ENCODE results near the gene PDE6D.

The PDE6D gene

DNA sequence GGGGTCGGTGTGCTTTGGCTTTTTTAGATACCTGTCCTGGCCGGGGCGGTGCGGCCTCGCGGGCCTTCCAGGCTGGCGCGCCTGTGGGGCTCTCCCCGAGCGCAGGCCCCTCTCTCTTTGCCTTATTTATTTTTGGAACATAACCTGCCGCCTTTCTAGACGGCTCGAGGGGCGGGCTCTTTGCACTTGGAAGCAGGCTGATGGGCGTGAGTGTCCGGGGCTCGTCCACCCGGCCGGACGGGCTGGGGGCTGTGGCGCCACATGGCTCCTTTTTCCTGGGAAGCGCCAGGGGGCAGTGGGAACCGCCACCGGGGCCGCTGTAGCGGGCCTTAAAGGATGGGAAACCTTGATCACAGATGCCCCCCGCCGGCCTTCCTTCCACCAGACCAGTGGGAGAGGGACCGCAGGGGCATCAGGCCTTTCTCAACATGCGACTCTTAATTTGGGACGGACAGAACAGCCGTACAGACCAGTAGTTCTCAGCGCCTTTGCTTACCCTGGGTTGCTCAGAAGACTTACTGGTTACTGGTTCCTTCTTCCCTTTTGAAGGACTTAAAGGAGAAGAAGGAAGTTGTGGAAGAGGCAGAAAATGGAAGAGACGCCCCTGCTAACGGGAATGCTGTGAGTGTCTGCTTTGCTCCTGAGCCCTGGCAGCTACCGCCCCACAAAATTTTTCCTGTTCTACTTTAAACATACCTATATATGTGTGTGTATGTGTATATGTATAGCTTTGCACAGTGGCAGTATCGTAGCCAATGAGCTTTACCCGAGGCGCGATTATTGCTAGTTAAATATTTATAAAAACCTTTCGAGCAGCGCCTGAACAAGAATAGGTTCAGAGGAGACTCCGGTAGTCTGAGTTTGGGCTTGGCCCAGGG, 70.0 kb downstream of the PDE6D start:
- no peak for DNase-seq (ENCODE audit: extremely low read depth, insufficient read length)
- peak overlapping the region; percentile 91 for H3K4me3 ChIP-seq (replicated peaks; ENCODE audit: low read depth, low read length)
- no peaks in the 10 kb centered on the region for H3K27me3 ChIP-seq (replicated peaks; ENCODE audit: control insufficient read depth, insufficient read depth, low read length)
- H3K36me3 ChIP-seq (ENCODE audit: control insufficient read depth, insufficient read depth, low read length) = peaks cover 14% of the 10 kb centered on the region
- TF ChIP-seq, protein P1, sequence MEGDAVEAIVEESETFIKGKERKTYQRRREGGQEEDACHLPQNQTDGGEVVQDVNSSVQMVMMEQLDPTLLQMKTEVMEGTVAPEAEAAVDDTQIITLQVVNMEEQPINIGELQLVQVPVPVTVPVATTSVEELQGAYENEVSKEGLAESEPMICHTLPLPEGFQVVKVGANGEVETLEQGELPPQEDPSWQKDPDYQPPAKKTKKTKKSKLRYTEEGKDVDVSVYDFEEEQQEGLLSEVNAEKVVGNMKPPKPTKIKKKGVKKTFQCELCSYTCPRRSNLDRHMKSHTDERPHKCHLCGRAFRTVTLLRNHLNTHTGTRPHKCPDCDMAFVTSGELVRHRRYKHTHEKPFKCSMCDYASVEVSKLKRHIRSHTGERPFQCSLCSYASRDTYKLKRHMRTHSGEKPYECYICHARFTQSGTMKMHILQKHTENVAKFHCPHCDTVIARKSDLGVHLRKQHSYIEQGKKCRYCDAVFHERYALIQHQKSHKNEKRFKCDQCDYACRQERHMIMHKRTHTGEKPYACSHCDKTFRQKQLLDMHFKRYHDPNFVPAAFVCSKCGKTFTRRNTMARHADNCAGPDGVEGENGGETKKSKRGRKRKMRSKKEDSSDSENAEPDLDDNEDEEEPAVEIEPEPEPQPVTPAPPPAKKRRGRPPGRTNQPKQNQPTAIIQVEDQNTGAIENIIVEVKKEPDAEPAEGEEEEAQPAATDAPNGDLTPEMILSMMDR (IDR thresholded peaks at IDR 0.05; ENCODE audit: insufficient read depth, low read length, poor library complexity, severe bottlenecking) = no peak

DNA sequence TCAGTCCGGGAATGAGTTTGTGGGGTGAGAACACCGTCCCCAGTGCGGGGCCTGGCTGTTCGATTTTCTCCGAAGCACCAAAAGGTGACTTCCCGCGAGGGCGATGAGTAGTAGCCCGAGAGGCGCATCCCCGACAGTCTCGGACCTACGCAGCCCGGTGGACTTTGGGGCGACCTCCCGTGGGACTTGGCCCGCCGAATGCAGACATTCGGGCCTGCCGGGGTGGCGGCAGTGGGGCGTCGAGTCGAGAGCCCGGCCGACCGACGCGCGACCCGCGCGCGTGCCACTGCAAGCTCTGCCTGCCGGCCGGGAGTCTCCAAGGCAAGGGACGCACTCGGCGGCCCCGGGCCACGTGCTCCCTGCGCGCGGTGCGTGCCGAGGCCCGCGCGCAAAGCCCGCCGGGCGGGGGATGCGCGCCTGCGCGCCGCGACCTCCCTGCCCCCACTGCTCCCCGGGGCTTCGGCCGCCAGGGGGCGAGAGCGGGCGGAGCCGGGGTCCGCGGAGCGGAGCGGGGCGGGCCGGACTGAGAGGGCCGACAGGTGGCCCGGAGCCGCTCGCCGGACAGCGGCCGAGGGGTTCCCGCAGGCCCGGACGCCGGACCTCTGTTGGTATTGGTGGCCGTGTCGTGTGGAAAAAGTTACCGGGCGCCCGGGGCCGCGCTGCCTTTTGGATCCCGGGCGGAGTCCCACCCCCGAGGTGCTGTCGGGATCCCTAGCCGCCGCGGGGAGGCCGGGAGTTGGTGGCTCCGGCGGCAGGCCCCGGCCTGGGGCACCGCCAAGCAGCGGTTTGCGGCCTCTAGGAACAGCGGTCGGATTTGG, 70.9 kb downstream of the PDE6D start:
- peak; percentile 93 for DNase-seq (ENCODE audit: extremely low read depth, insufficient read length)
- TF ChIP-seq, protein P1 (IDR thresholded peaks at IDR 0.05; ENCODE audit: insufficient read depth, low read length, poor library complexity, severe bottlenecking) = no peak
- Histone ChIP-seq H3K36me3 (ENCODE audit: control insufficient read depth, insufficient read depth, low read length) (peaks cover 14% of the 10 kb centered on the region), H3K4me3 (replicated peaks; ENCODE audit: low read depth, low read length) (peak overlapping the region; percentile 91), H3K27me3 (replicated peaks; ENCODE audit: control insufficient read depth, insufficient read depth, low read length) (no peaks in the 10 kb centered on the region)

DNA sequence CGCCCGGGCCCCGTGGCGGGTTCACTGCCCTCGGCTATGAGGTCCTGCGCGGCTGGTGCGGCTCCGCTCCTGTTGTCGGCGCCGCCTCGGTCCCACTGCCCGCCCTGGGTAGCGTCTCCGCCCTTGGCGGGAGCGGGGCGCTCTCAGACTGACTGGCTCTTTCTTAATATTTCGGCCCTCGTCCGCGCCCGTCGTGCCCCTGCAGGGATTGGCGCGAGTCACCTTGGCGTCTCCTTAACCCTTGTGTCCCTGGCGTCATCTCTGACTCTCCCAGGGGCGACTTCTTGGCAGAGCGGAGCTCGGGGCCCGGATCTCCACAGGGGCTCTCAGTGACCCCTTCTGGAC, 71.5 kb downstream of the PDE6D start:
- DNase-seq (ENCODE audit: extremely low read depth, insufficient read length) = peak; percentile 74
- Histone ChIP-seq H3K36me3 (ENCODE audit: control insufficient read depth, insufficient read depth, low read length) (peaks cover 14% of the 10 kb centered on the region), H3K27me3 (replicated peaks; ENCODE audit: control insufficient read depth, insufficient read depth, low read length) (no peaks in the 10 kb centered on the region), H3K4me3 (replicated peaks; ENCODE audit: low read depth, low read length) (peak overlapping the region; percentile 91)
- TF ChIP-seq, protein P1 (IDR thresholded peaks at IDR 0.05; ENCODE audit: insufficient read depth, low read length, poor library complexity, severe bottlenecking) = no peak

DNA sequence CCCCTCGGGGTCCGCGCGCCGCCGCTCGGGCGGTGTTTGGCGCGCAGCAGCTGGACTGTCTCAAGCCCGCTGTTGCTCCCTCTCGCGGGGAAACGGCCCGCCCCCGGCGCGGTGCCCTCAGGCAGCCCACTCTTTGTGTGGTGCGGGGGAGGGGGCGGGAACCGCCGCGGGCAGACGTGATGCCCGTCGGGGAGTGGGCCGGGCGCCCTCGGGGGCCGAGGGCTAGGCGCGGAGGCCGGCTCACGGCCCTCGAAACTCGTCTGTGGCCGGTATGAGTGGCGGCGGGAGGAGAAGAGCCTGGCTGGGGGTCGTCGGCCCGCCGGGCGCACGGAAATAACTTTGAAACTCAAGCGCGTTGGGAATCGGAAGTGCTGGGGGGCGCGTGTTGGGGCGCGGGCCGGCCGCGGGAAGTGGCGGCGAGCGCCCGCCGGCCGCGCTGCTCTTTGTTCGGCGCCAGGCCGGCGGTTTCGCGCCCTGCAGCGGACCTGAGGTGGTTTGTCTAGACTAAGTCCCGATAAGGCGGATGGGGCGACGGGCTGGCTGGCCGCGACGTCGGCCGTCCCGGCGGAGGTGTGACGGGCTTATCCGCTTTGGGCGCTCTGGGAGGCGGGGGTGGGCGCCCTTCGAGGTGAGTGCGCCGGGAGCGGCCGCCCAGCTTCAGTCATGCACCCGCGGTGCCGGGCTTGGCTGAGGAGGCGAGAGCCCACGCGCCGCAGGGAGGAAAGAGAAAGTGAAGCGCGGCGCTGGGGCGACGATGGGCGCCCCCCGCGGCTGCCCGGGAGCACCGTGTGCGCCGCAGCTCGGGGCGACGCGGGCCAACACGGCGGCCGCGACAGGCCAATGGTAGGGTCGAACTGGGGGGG, 72.1 kb downstream of the PDE6D start:
- TF ChIP-seq, protein P1 (IDR thresholded peaks at IDR 0.05; ENCODE audit: insufficient read depth, low read length, poor library complexity, severe bottlenecking) = peak; percentile 14
- Histone ChIP-seq H3K27me3 (replicated peaks; ENCODE audit: control insufficient read depth, insufficient read depth, low read length) (no peaks in the 10 kb centered on the region), H3K36me3 (ENCODE audit: control insufficient read depth, insufficient read depth, low read length) (peaks cover 14% of the 10 kb centered on the region), H3K4me3 (replicated peaks; ENCODE audit: low read depth, low read length) (peak overlapping the region; percentile 91)
- peak; percentile 78 for DNase-seq (ENCODE audit: extremely low read depth, insufficient read length)

DNA sequence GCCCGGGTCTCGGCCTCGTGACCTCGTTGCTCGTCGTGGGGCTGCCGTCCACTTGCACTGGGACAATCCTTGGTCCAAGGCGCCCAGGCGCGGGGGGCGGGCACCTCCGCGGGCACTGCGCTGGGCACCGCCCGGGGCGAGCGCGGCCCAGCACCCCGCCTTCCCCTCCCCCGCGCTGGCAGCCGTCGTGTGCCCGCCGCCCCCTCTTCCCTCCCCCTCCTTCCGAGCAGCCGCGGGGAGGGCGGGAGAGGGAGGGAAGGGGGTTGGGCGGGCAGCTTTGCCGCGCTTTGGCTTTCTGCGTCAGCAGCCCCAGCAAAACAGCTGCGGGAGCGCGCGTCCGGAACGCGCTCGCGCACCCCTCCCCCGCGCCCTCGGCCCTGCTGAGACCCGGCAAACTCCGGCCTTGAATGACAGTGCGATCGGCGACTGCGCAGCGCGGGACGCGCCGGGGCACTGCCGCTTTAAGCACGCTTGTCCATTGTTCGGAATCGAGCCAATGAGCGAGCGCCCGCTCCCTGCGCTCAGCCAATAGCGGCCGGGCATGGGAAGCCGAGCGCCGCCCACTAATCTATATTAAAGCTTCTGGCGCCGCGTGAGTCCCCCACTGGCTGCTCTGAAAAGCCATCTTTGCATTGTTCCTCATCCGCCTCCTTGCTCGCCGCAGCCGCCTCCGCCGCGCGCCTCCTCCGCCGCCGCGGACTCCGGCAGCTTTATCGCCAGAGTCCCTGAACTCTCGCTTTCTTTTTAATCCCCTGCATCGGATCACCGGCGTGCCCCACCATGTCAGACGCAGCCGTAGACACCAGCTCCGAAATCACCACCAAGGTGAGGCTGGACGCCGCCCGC, 72.9 kb downstream of the PDE6D start, which contains the start of gene PTMA:
TSS of gene PTMA (plus strand) at position 599 of the 846 bp plus-strand sequence. CDS start at position 781, 182 bp downstream.
- Histone ChIP-seq H3K27me3 (replicated peaks; ENCODE audit: control insufficient read depth, insufficient read depth, low read length) (no peaks in the 10 kb centered on the region), H3K36me3 (ENCODE audit: control insufficient read depth, insufficient read depth, low read length) (peaks cover 10% of the 10 kb centered on the region), H3K4me3 (replicated peaks; ENCODE audit: low read depth, low read length) (peak within 1 kb of the TSS; percentile 91)
- DNase-seq (ENCODE audit: extremely low read depth, insufficient read length) = peak; percentile 100
- TF ChIP-seq, protein P1 (IDR thresholded peaks at IDR 0.05; ENCODE audit: insufficient read depth, low read length, poor library complexity, severe bottlenecking) = no peak

Measured in GM06990 (cell line).